Cardiac septum (tissue), 1 donor: Measurements from ENCODE around the gene SMARCAD1. TPM values are rescaled to one million over a fixed set of nuclear protein-coding genes. Genes with fewer than 3 reads are reported as not detected.
"Not testable (repeated sequence)": the region's sequence is repeated elsewhere in the genome, so short reads cannot be mapped to it uniquely, and the experiment has no call there.

Experiments
- DNase-seq: peaks from one replicate; pipeline ENCODE4 v3.0.0-alpha.2; 2020; ENCODE audit warnings: low spot score
- intact Hi-C: fragments of 100-400 bp; cut with DNase I; formaldehyde crosslinking; loops from one replicate; pipeline ENCODE4 v1.14.0; 2022
- total RNA-seq: library from RNA; stranded (reverse); fragmentation: NEBNext Ultra II Directional; extraction: Animal tissue kit (Norgen Biotek cat#: 25700); gene quantifications from one replicate; pipeline ENCODE4 v1.2.1, GENCODE V29; 2021
- donor health status: DM: no; HTN: no; CAD: no.

The SMARCAD1 gene
- total RNA-seq, 1 donor from 2014 or later = 11.8 TPM

- DNase-seq = not testable (repeated sequence)
- intact Hi-C loops = loop anchor here (10.0 kb wide), 1 partner anchor 58 kb away; no protein-coding TSS in a partner anchor
Measured at GRCh38 chr4:94336791-94337190, 129.1 kb downstream of the SMARCAD1 start.

GRCh38 chr4:94338681-94339351 is 131.2 kb downstream of the SMARCAD1 start:
- intact Hi-C loops = loop anchor here (10.0 kb wide), 1 partner anchor 56 kb away; no protein-coding TSS in a partner anchor
- no peak for DNase-seq

GRCh38 chr4:94339779-94340178 is 132.1 kb downstream of the SMARCAD1 start:
- intact Hi-C loops = loop anchor here (10.0 kb wide), 1 partner anchor 55 kb away; no protein-coding TSS in a partner anchor
- DNase-seq = no peak

Other genes starting within 250 kb of the SMARCAD1 start
- gene HPGDS, start 135.0 kb downstream of the SMARCAD1 start, total RNA-seq = 1.1 TPM
- 1,256 TPM for gene PDLIM5, start 244.1 kb downstream of the SMARCAD1 start, total RNA-seq